DND-41 (cell line): ENCODE results near the gene SCGB1C2.

Experiments used
- ATAC-seq: fragments of 200-7000 bp; cut with Tn5 transposase; 3 replicates; pipeline ENCODE4 v1.9.1; 2021; ENCODE audit warnings: low read depth; ENCODE audit not compliant: insufficient read depth
- DNase-seq: peaks from one replicate; pipeline ENCODE4 v3.0.0-alpha.2; 2020
- H2AFZ ChIP-seq: 2 replicates; pipeline ENCODE4 v1.6.0; 2012; ENCODE audit warnings: low read depth, low read length
- H3K27ac ChIP-seq: 2 replicates; pipeline ENCODE4 v1.5.1; 2012; ENCODE audit warnings: low read length, inconsistent platforms
- H3K27me3 ChIP-seq: fragments of 200-600 bp; sonication (generic); 2 replicates; pipeline ENCODE4 v1.6.0; 2012; ENCODE audit warnings: low read length, mild to moderate bottlenecking, inconsistent platforms; ENCODE audit not compliant: insufficient read depth, poor library complexity
- H3K36me3 ChIP-seq: 2 replicates; pipeline ENCODE4 v1.5.1; 2012; ENCODE audit warnings: low read length, inconsistent platforms; ENCODE audit not compliant: insufficient read depth
- H3K4me1 ChIP-seq: 2 replicates; pipeline ENCODE4 v1.5.1; 2012; ENCODE audit warnings: mild to moderate bottlenecking, low read length; ENCODE audit not compliant: insufficient read depth
- H3K4me2 ChIP-seq: 2 replicates; pipeline ENCODE4 v1.6.0; 2012; ENCODE audit warnings: mild to moderate bottlenecking, moderate library complexity, low read length, inconsistent platforms; ENCODE audit not compliant: insufficient read depth
- H3K4me3 ChIP-seq, 2 experiments: fragments of 200-600 bp in 1 of 2; shearing (Covaris generic) in 1 of 2; 2 replicates each; pipeline ENCODE4 v1.5.1; 2012 to 2016; ENCODE audit warnings: inconsistent platforms in 2 of 2, low read length in 2 of 2, mild to moderate bottlenecking in 2 of 2, low read depth in 1 of 2, moderate library complexity in 1 of 2
- H3K79me2 ChIP-seq: 2 replicates; pipeline ENCODE4 v1.6.0; 2012; ENCODE audit warnings: low read length, inconsistent platforms; ENCODE audit not compliant: insufficient read depth
- H3K9ac ChIP-seq: 2 replicates; pipeline ENCODE4 v1.6.0; 2012; ENCODE audit warnings: low read depth, mild to moderate bottlenecking, inconsistent platforms, low read length, moderate library complexity
- H3K9me3 ChIP-seq: 2 replicates; pipeline ENCODE4 v1.5.1; 2012; ENCODE audit warnings: low read length, moderate library complexity, mild to moderate bottlenecking, inconsistent platforms; ENCODE audit not compliant: insufficient read depth, severe bottlenecking
- H4K20me1 ChIP-seq: 2 replicates; pipeline ENCODE4 v1.6.0; 2012; ENCODE audit warnings: low read length; ENCODE audit not compliant: insufficient read depth
- EZH2 ChIP-seq: IDR thresholded peaks from 3 replicates; pipeline ENCODE4 v1.6.1; 2012; ENCODE audit warnings: borderline replicate concordance, low read depth, mild to moderate bottlenecking, moderate library complexity, low read length, inconsistent platforms; ENCODE audit not compliant: severe bottlenecking
- TF ChIP-seq, protein P1 (sequence below): IDR thresholded peaks from 2 replicates; pipeline ENCODE4 v1.5.1; 2012; ENCODE audit warnings: borderline replicate concordance, low read length, moderate library complexity, mild to moderate bottlenecking; ENCODE audit not compliant: poor library complexity, severe bottlenecking; ENCODE audit errors: extremely low read depth

SCGB1C2 gene

DNA sequence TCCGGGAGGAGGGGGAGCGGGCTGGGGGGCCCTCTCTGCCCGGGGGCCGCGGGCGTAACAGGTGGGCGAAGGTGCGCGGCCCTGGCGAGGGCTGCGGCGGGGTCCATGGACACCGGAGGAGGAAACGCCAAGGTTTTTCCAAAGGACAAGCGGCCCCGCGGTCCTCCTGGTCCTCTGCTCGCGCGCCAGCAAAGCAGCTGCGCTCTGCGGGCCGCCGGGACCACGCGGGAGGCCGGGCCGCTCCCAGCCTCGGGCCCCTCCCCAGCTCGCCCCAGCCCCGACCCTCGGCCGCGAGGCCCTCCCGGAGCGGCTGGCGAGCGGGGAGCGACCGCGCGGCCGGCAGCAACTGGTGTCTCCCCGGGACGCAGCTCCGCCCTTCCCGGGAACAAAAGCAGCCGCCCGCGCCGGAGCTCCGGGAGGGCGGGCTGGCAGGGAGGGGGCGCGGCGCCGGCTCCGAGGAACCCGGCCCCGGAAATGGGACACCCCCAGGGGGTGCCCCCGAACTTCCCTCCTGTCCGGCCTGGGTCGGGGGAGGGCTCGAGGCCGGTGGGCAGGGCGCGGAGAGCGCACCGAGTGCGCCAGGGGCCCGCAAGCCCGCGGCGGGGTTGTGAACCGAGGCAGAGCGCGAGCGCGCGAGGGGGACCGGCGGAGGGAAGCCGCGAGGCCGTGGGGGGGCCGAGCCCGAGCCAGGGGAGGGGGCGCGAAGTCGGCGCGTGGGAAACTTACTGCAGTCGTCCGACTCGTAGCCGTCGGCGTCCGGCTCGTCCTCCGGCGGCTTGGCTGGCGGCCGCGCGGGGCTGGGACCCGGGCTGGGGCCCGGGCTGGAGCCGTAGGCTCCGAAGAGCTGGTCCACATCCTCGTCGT is 43.2 kb downstream of the SCGB1C2 start:
- Histone ChIP-seq H3K4me1 (no peaks in the 10 kb centered on the region), H3K79me2 (no peaks in the 10 kb centered on the region), H4K20me1 (no peaks in the 10 kb centered on the region), H2AFZ (no peak overlapping the region), H3K27ac (no peak overlapping the region), H3K36me3 (no peaks in the 10 kb centered on the region), H3K9ac (no peak overlapping the region), H3K27me3 (peaks cover 3% of the 10 kb centered on the region), H3K4me2 (no peak overlapping the region), H3K4me3 (no peak overlapping the region), H3K9me3 (no peaks in the 10 kb centered on the region)
- no peak for DNase-seq
- no peak for ATAC-seq
- TF ChIP-seq EZH2, result no peak

DNA sequence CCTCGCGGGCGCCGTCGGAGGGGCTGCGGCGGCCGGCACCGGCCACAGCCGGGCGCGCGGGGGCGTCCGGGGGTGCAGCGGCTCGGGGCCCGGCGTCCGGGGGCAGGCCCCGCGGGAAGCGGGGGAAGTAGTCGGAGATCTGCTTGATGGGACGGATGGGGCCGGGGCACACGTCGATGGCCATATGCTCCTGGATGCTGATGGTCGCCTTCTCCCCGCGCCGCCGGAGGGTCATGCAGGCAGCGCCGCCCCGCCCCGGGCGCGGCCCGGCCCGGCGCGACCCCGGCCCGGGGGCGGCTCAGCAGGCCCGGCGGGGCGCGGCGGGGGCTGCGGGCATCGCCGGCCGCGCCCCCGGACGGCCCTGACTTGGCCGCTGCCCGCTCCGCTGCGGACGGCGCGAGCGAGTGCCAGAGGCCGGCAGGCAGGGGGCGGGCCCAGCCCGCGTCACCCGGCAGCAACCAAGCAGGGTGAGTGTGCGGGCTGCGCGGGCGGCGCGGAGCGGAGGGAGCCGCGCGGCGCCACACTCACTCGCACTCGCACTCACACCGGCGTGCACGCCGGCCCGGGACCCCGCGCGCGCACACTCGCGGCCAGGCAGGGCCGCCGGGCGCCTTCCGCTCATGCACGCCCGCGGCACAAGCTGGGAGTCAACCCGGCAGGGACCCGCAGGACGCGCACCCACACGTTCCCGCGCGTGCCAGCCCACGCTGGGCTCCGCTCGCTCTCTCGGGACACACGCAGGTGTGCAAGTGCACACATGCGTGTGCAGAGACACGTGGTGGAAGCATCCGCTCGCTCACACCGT is 44.1 kb downstream of the SCGB1C2 start, which contains the start of gene DOC2B:
TSS of gene DOC2B (minus strand) at position 406 of the 805 bp plus-strand sequence. CDS start at position 235, 171 bp downstream.
- H3K27me3 ChIP-seq, result peaks cover 3% of the 10 kb centered on the region

DNA sequence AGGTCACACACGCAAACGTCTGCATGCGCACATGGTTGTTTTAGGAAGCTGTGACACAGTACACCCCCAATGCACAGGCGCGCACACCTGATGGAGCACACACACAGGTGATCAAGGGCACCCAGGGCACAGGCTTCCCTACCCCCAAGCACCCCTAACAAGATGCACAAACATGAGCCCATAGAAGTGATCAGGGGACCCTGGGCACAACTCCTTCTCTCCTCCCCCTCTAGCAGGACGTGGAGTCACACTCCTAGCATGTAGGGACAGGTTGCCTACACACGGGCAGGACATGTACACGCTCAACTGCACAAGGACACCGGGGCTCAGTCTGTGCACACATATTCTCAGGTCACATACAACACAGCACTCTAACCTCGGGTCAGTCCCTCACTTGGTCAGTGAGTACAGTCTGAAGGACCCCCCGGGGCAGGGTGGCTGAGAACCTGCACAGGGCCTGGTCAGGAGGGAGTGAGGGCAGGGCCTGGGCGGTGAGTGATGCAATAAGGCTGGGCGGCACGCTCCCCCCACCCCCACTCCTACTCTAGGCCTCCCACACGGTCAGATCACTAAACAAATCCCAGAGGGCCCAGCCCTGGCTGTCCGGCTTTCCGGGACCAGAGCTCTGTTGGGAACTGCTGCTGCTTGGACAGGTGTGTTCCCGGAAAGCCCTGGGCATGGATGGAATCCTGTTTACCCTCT is 44.8 kb downstream of the SCGB1C2 start:
- TF ChIP-seq EZH2, result no peak
- no peak for ATAC-seq
- Histone ChIP-seq H3K27me3 (peaks cover 5% of the 10 kb centered on the region), H3K9me3 (no peaks in the 10 kb centered on the region), H2AFZ (no peak overlapping the region), H3K4me3 (no peak overlapping the region), H3K4me2 (no peak overlapping the region), H4K20me1 (no peaks in the 10 kb centered on the region), H3K4me1 (no peaks in the 10 kb centered on the region), H3K36me3 (no peaks in the 10 kb centered on the region), H3K27ac (no peak overlapping the region), H3K9ac (no peak overlapping the region), H3K79me2 (no peaks in the 10 kb centered on the region)
- DNase-seq, result no peak

More for the DNA sequence above, 44.1 kb downstream of the SCGB1C2 start, which contains the start of gene DOC2B:
- Histone ChIP-seq H3K9me3 (no peaks in the 10 kb centered on the region), H3K36me3 (no peaks in the 10 kb centered on the region), H2AFZ (no peak within 1 kb of the TSS), H3K27ac (no peak within 1 kb of the TSS), H3K4me2 (no peak within 1 kb of the TSS), H3K4me1 (no peaks in the 10 kb centered on the region), H3K79me2 (no peaks in the 10 kb centered on the region), H3K4me3 (no peak within 1 kb of the TSS), H3K9ac (no peak within 1 kb of the TSS), H4K20me1 (no peaks in the 10 kb centered on the region)
- TF ChIP-seq, protein P1, sequence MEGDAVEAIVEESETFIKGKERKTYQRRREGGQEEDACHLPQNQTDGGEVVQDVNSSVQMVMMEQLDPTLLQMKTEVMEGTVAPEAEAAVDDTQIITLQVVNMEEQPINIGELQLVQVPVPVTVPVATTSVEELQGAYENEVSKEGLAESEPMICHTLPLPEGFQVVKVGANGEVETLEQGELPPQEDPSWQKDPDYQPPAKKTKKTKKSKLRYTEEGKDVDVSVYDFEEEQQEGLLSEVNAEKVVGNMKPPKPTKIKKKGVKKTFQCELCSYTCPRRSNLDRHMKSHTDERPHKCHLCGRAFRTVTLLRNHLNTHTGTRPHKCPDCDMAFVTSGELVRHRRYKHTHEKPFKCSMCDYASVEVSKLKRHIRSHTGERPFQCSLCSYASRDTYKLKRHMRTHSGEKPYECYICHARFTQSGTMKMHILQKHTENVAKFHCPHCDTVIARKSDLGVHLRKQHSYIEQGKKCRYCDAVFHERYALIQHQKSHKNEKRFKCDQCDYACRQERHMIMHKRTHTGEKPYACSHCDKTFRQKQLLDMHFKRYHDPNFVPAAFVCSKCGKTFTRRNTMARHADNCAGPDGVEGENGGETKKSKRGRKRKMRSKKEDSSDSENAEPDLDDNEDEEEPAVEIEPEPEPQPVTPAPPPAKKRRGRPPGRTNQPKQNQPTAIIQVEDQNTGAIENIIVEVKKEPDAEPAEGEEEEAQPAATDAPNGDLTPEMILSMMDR, result no peak
- TF ChIP-seq EZH2, result no peak
- DNase-seq (no peak), ATAC-seq (no peak)

DNA sequence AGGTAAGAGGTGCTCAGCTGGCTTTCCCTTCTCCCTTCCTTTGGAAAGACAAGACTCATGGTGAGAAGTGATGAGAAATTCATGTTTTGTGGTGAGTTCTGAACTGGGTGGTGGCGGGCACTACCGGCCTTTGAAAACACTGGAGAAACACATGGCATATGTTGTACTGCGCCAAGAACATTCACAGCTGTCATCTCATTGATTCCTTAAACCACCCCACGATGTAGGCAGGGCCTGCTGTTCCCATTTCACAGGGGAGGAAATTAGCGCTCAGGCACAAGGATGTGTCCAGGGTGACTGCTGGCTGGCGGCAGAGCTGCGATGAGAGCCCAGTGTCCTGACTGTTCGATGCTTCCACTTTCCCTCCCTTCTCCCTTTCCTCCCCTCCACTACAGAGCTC is 45.7 kb downstream of the SCGB1C2 start:
- Histone ChIP-seq H3K27me3 (peaks cover 5% of the 10 kb centered on the region), H3K4me1 (no peaks in the 10 kb centered on the region), H3K4me2 (no peak overlapping the region), H3K9me3 (no peaks in the 10 kb centered on the region), H3K36me3 (no peaks in the 10 kb centered on the region), H3K27ac (no peak overlapping the region), H2AFZ (no peak overlapping the region), H3K9ac (no peak overlapping the region), H4K20me1 (no peaks in the 10 kb centered on the region), H3K79me2 (no peaks in the 10 kb centered on the region), H3K4me3 (no peak overlapping the region)
- DNase-seq, result no peak
- TF ChIP-seq, protein P1, result no peak
- no peak for TF ChIP-seq EZH2
- no peak for ATAC-seq
